HEK293 (cell line): ENCODE data around the gene SMIM24.

ENCODE experiments used
- CTCF ChIA-PET: fragments of 350-600 bp; formaldehyde crosslinking; extraction: SDS; loops from one replicate; lab custom pipeline; 2021; ENCODE audit warnings: antibody characterized with exemption; lab: Yijun Ruan, JAX
- POLR2A ChIA-PET: fragments of 300-600 bp; formaldehyde crosslinking; extraction: SDS; loops from one replicate; lab custom pipeline; 2020; ENCODE audit warnings: antibody characterized with exemption, inconsistent platforms; lab: Yijun Ruan, JAX
- H3K27ac ChIP-seq: fragments of 200-500 bp; sonication (Bioruptor generic); 2 replicates; pipeline ENCODE4 v1.5.1; 2014; ENCODE audit warnings: low read depth, low read length, control low read depth, inconsistent platforms; ENCODE audit errors: extremely low read depth
- H3K36me3 ChIP-seq, 2 experiments: fragments of 200-500 bp in 1 of 2; sonication (Bioruptor generic) in 1 of 2; 1 replicate in 1 of 2; 2 replicates in 1 of 2; pipeline ENCODE4 v1.5.1; 2014 to 2017; ENCODE audit warnings: inconsistent platforms in 2 of 2, low read length in 2 of 2; ENCODE audit not compliant: control insufficient read depth in 2 of 2, insufficient read depth in 1 of 2
- H3K4me1 ChIP-seq: fragments of 200-500 bp; sonication (Bioruptor generic); 2 replicates; pipeline ENCODE4 v1.5.1; 2014; ENCODE audit warnings: mild to moderate bottlenecking, low read length, inconsistent platforms; ENCODE audit not compliant: control insufficient read depth, insufficient read depth
- H3K4me3 ChIP-seq: 2 replicates; pipeline ENCODE4 v1.5.1; 2011; ENCODE audit warnings: low read depth, mild to moderate bottlenecking, control low read depth, low read length, moderate library complexity
- H3K9me3 ChIP-seq: fragments of 200-500 bp; sonication (Bioruptor generic); 2 replicates; pipeline ENCODE4 v1.5.1; 2014; ENCODE audit warnings: low read depth, low read length, inconsistent platforms; ENCODE audit not compliant: control insufficient read depth, insufficient read depth
- BCL11B ChIP-seq: fragments of 450-650 bp; formaldehyde crosslinking; IDR thresholded peaks from 2 replicates; pipeline ENCODE4 v1.5.1; 2016; ENCODE audit warnings: low read depth, missing biosample characterization, missing genetic modification characterization
- BCL6B ChIP-seq: fragments of 450-650 bp; formaldehyde crosslinking; IDR thresholded peaks from 2 replicates; pipeline ENCODE4 v1.5.1; 2017; ENCODE audit warnings: missing biosample characterization, missing genetic modification characterization
- CTCF ChIP-seq: fragments of 450-650 bp; formaldehyde crosslinking; IDR thresholded peaks from 2 replicates; pipeline ENCODE4 v1.5.1; 2016; ENCODE audit warnings: missing biosample characterization, missing genetic modification characterization
- GFI1B ChIP-seq: fragments of 450-650 bp; formaldehyde crosslinking; IDR thresholded peaks from 2 replicates; pipeline ENCODE4 v1.5.1; 2016; ENCODE audit warnings: missing biosample characterization, missing genetic modification characterization
- HOXD13 ChIP-seq: sonication (generic); formaldehyde crosslinking; IDR thresholded peaks from 2 replicates; pipeline ENCODE4 v1.8.0; 2022; ENCODE audit warnings: missing genetic modification reagents, borderline replicate concordance
- SCRT1 ChIP-seq: fragments of 450-650 bp; formaldehyde crosslinking; IDR thresholded peaks from 2 replicates; pipeline ENCODE4 v1.5.1; 2016; ENCODE audit warnings: missing biosample characterization, missing genetic modification characterization, borderline replicate concordance
- SCRT2 ChIP-seq: fragments of 450-650 bp; formaldehyde crosslinking; IDR thresholded peaks from 2 replicates; pipeline ENCODE4 v1.5.1; 2016; ENCODE audit warnings: missing biosample characterization, missing genetic modification characterization
- TRIM28 ChIP-seq: IDR thresholded peaks from 2 replicates; pipeline ENCODE4 v1.6.1; 2011; ENCODE audit warnings: low read length, control low read depth, borderline replicate concordance
- TSHZ1 ChIP-seq: fragments of 450-650 bp; formaldehyde crosslinking; IDR thresholded peaks from 2 replicates; pipeline ENCODE4 v1.5.1; 2016; ENCODE audit warnings: missing biosample characterization, missing genetic modification characterization, borderline replicate concordance
- ZBTB48 ChIP-seq: fragments of 450-650 bp; formaldehyde crosslinking; IDR thresholded peaks from 2 replicates; pipeline ENCODE4 v1.5.1; 2016; ENCODE audit warnings: missing biosample characterization, missing genetic modification characterization
- ZFP37 ChIP-seq: fragments of 450-650 bp; formaldehyde crosslinking; IDR thresholded peaks from 2 replicates; pipeline ENCODE4 v1.5.1; 2016; ENCODE audit warnings: missing biosample characterization, missing genetic modification characterization
- ZNF19 ChIP-seq: fragments of 450-650 bp; formaldehyde crosslinking; IDR thresholded peaks from 2 replicates; pipeline ENCODE4; 2016; ENCODE audit warnings: missing biosample characterization, missing genetic modification characterization, low read depth
- ZNF2 ChIP-seq: fragments of 450-650 bp; formaldehyde crosslinking; IDR thresholded peaks from 2 replicates; pipeline ENCODE4 v1.5.1; 2016; ENCODE audit warnings: missing biosample characterization, missing genetic modification characterization
- ZNF449 ChIP-seq: fragments of 450-650 bp; formaldehyde crosslinking; IDR thresholded peaks from 2 replicates; pipeline ENCODE4 v1.5.1; 2017; ENCODE audit warnings: missing biosample characterization, mild to moderate bottlenecking, missing genetic modification characterization, moderate library complexity
- ZNF501 ChIP-seq: fragments of 450-650 bp; formaldehyde crosslinking; IDR thresholded peaks from 2 replicates; pipeline ENCODE4 v1.5.1; 2016; ENCODE audit warnings: missing biosample characterization, missing genetic modification characterization
- ZNF560 ChIP-seq: fragments of 450-650 bp; formaldehyde crosslinking; IDR thresholded peaks from 2 replicates; pipeline ENCODE4 v1.5.1; 2017; ENCODE audit warnings: missing biosample characterization, missing genetic modification characterization, borderline replicate concordance
- ZNF596 ChIP-seq: fragments of 450-650 bp; IDR thresholded peaks from 2 replicates; pipeline ENCODE4 v1.5.0; 2018; ENCODE audit warnings: missing biosample characterization, mild to moderate bottlenecking, missing genetic modification characterization, moderate library complexity
- ZNF623 ChIP-seq: fragments of 450-650 bp; formaldehyde crosslinking; IDR thresholded peaks from 2 replicates; pipeline ENCODE4 v1.5.1; 2016; ENCODE audit warnings: missing biosample characterization, missing genetic modification characterization
- ZNF660 ChIP-seq: fragments of 450-650 bp; IDR thresholded peaks from 2 replicates; pipeline ENCODE4 v1.5.1; 2018; ENCODE audit warnings: missing biosample characterization, mild to moderate bottlenecking, missing genetic modification characterization
- ZNF704 ChIP-seq: fragments of 450-650 bp; formaldehyde crosslinking; IDR thresholded peaks from 2 replicates; pipeline ENCODE4 v1.5.1; 2016; ENCODE audit warnings: missing biosample characterization, missing genetic modification characterization
- ZNF707 ChIP-seq: fragments of 450-650 bp; formaldehyde crosslinking; IDR thresholded peaks from 2 replicates; pipeline ENCODE4 v1.5.1; 2016; ENCODE audit warnings: missing biosample characterization, missing genetic modification characterization
- ZNF830 ChIP-seq: fragments of 450-650 bp; IDR thresholded peaks from 2 replicates; pipeline ENCODE4 v1.5.0; 2018; ENCODE audit warnings: missing biosample characterization, missing genetic modification characterization, low read depth, mild to moderate bottlenecking, moderate library complexity
- ZSCAN5A ChIP-seq: fragments of 450-650 bp; formaldehyde crosslinking; IDR thresholded peaks from 2 replicates; pipeline ENCODE4 v1.5.1; 2016; ENCODE audit warnings: missing biosample characterization, missing genetic modification characterization

The SMIM24 gene

GRCh38 chr19:3520166-3521103 lies 40.1 kb upstream of the SMIM24 start:
- no peaks in the 10 kb centered on the region for H3K9me3 ChIP-seq
- ChIA-PET CTCF (interaction anchor here (0.6 kb wide), 1 partner anchor 24 kb away, joined by 3 read pairs; no protein-coding TSS in a partner anchor), POLR2A (no interaction called here)
- H3K27ac ChIP-seq = no peak overlapping the region
- no peak for TF ChIP-seq ZFP37
- no peak for TF ChIP-seq BCL6B (tag by site-specific recombination)
- TF ChIP-seq SCRT2 (tag by site-specific recombination) = peak; percentile 96
- TF ChIP-seq ZNF560 (tag by site-specific recombination) = no peak
- TF ChIP-seq ZNF19 (tag by site-specific recombination) = no peak
- peak; percentile 85 for TF ChIP-seq SCRT1
- no peak for TF ChIP-seq TSHZ1 (tag by site-specific recombination)
- H3K4me3 ChIP-seq = no peak overlapping the region
- H3K36me3 ChIP-seq = peaks cover 5 to 80% of the 10 kb centered on the region in 2 experiments; a peak in 1 of 3 replicates
- peaks cover 4% of the 10 kb centered on the region; the same call in 1 of the 2 replicates for H3K4me1 ChIP-seq

- peaks cover 5 to 73% of the 10 kb centered on the region in 2 experiments; a peak in 1 of 3 replicates for H3K36me3 ChIP-seq
- CTCF ChIA-PET = interaction anchor here (0.6 kb wide), 1 partner anchor 56 kb away, joined by 3 read pairs; no protein-coding TSS in a partner anchor
- no peak overlapping the region for H3K4me3 ChIP-seq
- H3K9me3 ChIP-seq = no peaks in the 10 kb centered on the region
- H3K27ac ChIP-seq = no peak overlapping the region
- POLR2A ChIA-PET = no interaction called here
- H3K4me1 ChIP-seq = peaks cover 4% of the 10 kb centered on the region; the same call in 1 of the 2 replicates
- TF ChIP-seq ZNF449 = no peak
- no peak for TF ChIP-seq ZBTB48 (tag by site-specific recombination)
- TF ChIP-seq ZFP37 = no peak
- no peak for TF ChIP-seq ZNF707
- no peak for TF ChIP-seq ZSCAN5A (tag by site-specific recombination)
- no peak for TF ChIP-seq HOXD13 (CRISPR knock-in tag)
- no peak for TF ChIP-seq ZNF623 (tag by site-specific recombination)
- TF ChIP-seq GFI1B (tag by site-specific recombination) = no peak
- no peak for TF ChIP-seq ZNF596 (tag by site-specific recombination)
- no peak for TF ChIP-seq ZNF2 (tag by site-specific recombination)
- TF ChIP-seq TRIM28 = no peak
- no peak for TF ChIP-seq CTCF (tag by site-specific recombination)
- TF ChIP-seq ZNF660 (tag by site-specific recombination) = no peak
- TF ChIP-seq ZNF704 (tag by site-specific recombination) = no peak
- no peak for TF ChIP-seq BCL11B (tag by site-specific recombination)
- no peak for TF ChIP-seq ZNF830 (tag by site-specific recombination)
- no peak for TF ChIP-seq ZNF501 (tag by site-specific recombination)
These were observed 38.8 kb upstream of the SMIM24 start for GRCh38 chr19:3519126-3519525.
